Fibroblast of lung (primary cell): ENCODE results near the gene SMIM7. TPM values are rescaled to one million over a fixed set of nuclear protein-coding genes. Genes with fewer than 3 reads are reported as not detected.
"Not testable (repeated sequence)": the region's sequence is repeated elsewhere in the genome, so short reads cannot be mapped to it uniquely, and the experiment has no call there.

ENCODE experiments used
- DNase-seq, 2 donors: peaks; one replicate each; pipeline versions ENCODE4 v3.0.0 to v3.0.0-alpha.2; 2010; ENCODE audit warnings: low read depth in 2 of 2
- H2AFZ ChIP-seq: 2 replicates; pipeline ENCODE4 v1.5.1; 2012; ENCODE audit warnings: low read length, control low read depth, inconsistent platforms
- H3K27ac ChIP-seq: 2 replicates; pipeline ENCODE4 v1.5.1; 2011; ENCODE audit warnings: low read length, control low read depth; ENCODE audit not compliant: insufficient read depth
- H3K27me3 ChIP-seq: 2 replicates; pipeline ENCODE4 v1.5.1; 2011; ENCODE audit warnings: mild to moderate bottlenecking, low read length; ENCODE audit not compliant: control insufficient read depth, insufficient read depth
- H3K36me3 ChIP-seq: 2 replicates; pipeline ENCODE4 v1.5.1; 2011; ENCODE audit warnings: low read length; ENCODE audit not compliant: control insufficient read depth, insufficient read depth
- H3K4me1 ChIP-seq: 2 replicates; pipeline ENCODE4 v1.5.1; 2011; ENCODE audit warnings: low read length; ENCODE audit not compliant: control insufficient read depth, insufficient read depth; ENCODE audit errors: extremely low read depth
- H3K4me2 ChIP-seq: 2 replicates; pipeline ENCODE4 v1.5.1; 2011; ENCODE audit warnings: low read length, control low read depth; ENCODE audit not compliant: insufficient read depth; ENCODE audit errors: extremely low read depth
- H3K4me3 ChIP-seq, 4 experiments: fragments of 200-600 bp in 1 of 4; sonication (generic) in 1 of 4; replicated peaks in 1 of 4; 2 replicates each; pipeline ENCODE4 v1.5.1; 2011 to 2016; ENCODE audit warnings: low read length in 4 of 4, low read depth in 3 of 4, mild to moderate bottlenecking in 3 of 4, control low read depth in 2 of 4, inconsistent platforms in 1 of 4, mixed read lengths in 1 of 4; ENCODE audit not compliant: insufficient read depth in 1 of 4; ENCODE audit errors: control extremely low read depth in 1 of 4
- H3K79me2 ChIP-seq: 2 replicates; pipeline ENCODE4 v1.5.1; 2012; ENCODE audit warnings: mild to moderate bottlenecking, low read length, inconsistent platforms; ENCODE audit not compliant: control insufficient read depth, insufficient read depth
- H3K9ac ChIP-seq: 2 replicates; pipeline ENCODE4 v1.5.1; 2011; ENCODE audit warnings: mild to moderate bottlenecking, low read length, control low read depth; ENCODE audit not compliant: insufficient read depth
- H3K9me3 ChIP-seq: 2 replicates; pipeline ENCODE4 v1.5.1; 2012; ENCODE audit warnings: low read depth, low read length; ENCODE audit not compliant: control insufficient read depth, insufficient read depth
- H4K20me1 ChIP-seq: 2 replicates; pipeline ENCODE4 v1.5.1; 2011; ENCODE audit warnings: low read length; ENCODE audit not compliant: control insufficient read depth, insufficient read depth; ENCODE audit errors: extremely low read depth
- EZH2 ChIP-seq: IDR thresholded peaks from 2 replicates; pipeline ENCODE4 v1.5.1; 2012; ENCODE audit warnings: low read length, control low read depth, mild to moderate bottlenecking; ENCODE audit errors: missing control alignments
- polyA plus RNA-seq, 2 donors: library from polyadenylated mRNA; depleted of rRNA in 1 of 2; stranded (reverse) in 1 of 2; unstranded in 1 of 2; fragments of >200 nt; gene quantifications; 2 replicates each; pipeline ENCODE4 v1.2.1, GENCODE V29; 2011 to 2012; ENCODE audit warnings: missing spikeins in 1 of 2
- total RNA-seq: library from RNA; depleted of rRNA; stranded (reverse); fragments of >200 nt; gene quantifications from 2 replicates; pipeline ENCODE4 v1.2.1, GENCODE V29; 2014
- TF ChIP-seq, protein P1 (sequence below), 2 donors: IDR thresholded peaks in 1 of 2; conservative IDR thresholded peaks in 1 of 2; 1 replicate in 1 of 2; 2 replicates in 1 of 2; pipeline ENCODE4 v1.5.1; 2011 to 2012; ENCODE audit warnings: low read length in 2 of 2, control low read depth in 1 of 2, inconsistent platforms in 1 of 2, low read depth in 1 of 2, mild to moderate bottlenecking in 1 of 2

SMIM7 gene
- total and polyA plus RNA-seq, 2 donors (not counting 1 experiment from before 2014, with no cell fraction given), result 58.1 to 91.4 TPM

DNA sequence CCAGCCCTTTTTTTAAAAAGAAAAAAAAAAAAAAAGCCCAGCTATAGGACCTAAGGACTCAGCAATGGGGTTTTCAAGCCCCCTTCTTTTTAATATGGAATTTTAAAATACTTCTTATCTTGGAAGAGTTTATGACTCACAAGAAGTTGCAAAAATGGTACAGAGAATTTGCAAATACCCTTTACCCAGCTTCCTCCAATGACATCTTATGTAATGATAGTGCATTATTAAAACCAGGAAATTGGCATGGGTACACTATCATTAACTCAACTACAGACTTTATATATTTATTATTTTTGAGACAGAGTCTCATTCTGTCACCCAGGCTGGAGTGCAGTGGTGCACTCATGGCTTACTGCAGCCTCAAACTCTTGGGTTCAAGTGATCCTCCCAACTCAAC, 17.1 kb upstream of the SMIM7 start:
- Histone ChIP-seq H2AFZ (no peak overlapping the region), H3K4me1 (no peaks in the 10 kb centered on the region)

DNA sequence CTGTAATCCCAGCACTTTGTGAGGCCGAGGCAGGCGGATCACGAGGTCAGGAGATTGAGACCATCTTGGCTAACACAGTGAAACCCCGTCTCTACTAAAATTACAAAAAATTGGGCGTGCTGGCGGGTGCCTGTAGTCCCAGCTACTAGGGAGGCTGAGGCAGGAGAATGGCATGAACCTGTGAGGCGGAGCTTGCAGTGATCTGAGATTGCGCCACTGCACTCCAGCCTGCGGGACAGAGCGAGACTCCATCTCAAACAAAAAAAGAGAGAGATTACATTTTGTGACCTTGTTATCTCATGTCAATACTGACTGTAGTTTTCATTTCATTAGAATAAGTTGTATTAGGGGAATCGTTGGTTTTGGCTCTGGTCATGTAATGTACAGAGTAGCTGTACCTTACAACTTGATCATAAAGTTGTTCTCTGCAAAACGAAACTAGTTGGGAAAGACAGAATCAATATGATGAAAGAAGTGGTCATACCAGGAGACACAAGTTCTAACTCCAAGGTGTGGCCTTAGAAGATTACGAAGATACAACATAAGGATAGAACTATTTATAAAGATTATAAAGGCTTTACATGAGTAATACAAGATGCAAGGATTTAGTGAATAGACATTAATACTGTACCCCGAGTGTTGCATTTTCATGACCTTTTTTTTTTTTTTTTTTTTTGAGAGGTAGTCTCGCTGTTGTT, 16.3 kb upstream of the SMIM7 start:
- H3K9me3 ChIP-seq, result no peaks in the 10 kb centered on the region
- TF ChIP-seq, protein P1, sequence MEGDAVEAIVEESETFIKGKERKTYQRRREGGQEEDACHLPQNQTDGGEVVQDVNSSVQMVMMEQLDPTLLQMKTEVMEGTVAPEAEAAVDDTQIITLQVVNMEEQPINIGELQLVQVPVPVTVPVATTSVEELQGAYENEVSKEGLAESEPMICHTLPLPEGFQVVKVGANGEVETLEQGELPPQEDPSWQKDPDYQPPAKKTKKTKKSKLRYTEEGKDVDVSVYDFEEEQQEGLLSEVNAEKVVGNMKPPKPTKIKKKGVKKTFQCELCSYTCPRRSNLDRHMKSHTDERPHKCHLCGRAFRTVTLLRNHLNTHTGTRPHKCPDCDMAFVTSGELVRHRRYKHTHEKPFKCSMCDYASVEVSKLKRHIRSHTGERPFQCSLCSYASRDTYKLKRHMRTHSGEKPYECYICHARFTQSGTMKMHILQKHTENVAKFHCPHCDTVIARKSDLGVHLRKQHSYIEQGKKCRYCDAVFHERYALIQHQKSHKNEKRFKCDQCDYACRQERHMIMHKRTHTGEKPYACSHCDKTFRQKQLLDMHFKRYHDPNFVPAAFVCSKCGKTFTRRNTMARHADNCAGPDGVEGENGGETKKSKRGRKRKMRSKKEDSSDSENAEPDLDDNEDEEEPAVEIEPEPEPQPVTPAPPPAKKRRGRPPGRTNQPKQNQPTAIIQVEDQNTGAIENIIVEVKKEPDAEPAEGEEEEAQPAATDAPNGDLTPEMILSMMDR (conservative IDR thresholded peaks at IDR 0.05 in 1 of 2, IDR thresholded peaks at IDR 0.05 in 1 of 2; ENCODE audit: low read depth in 1 of 2, low read length in 2 of 2), result no peak
- no peak for DNase-seq

More for the DNA sequence above, 17.1 kb upstream of the SMIM7 start:
- H3K27ac ChIP-seq, result no peak overlapping the region
- H3K36me3 ChIP-seq, result no peaks in the 10 kb centered on the region
- no peak overlapping the region for H3K4me3 ChIP-seq
- H3K4me2 ChIP-seq, result no peak overlapping the region
- H3K27me3 ChIP-seq, result no peaks in the 10 kb centered on the region
- DNase-seq, result no peak
- no peaks in the 10 kb centered on the region for H3K79me2 ChIP-seq
- no peak for TF ChIP-seq EZH2
- TF ChIP-seq, protein P1 (conservative IDR thresholded peaks at IDR 0.05 in 1 of 2, IDR thresholded peaks at IDR 0.05 in 1 of 2; ENCODE audit: low read depth in 1 of 2, low read length in 2 of 2), result no peak
- H3K9me3 ChIP-seq, result no peaks in the 10 kb centered on the region
- no peaks in the 10 kb centered on the region for H4K20me1 ChIP-seq
- H3K9ac ChIP-seq, result no peak overlapping the region

DNA sequence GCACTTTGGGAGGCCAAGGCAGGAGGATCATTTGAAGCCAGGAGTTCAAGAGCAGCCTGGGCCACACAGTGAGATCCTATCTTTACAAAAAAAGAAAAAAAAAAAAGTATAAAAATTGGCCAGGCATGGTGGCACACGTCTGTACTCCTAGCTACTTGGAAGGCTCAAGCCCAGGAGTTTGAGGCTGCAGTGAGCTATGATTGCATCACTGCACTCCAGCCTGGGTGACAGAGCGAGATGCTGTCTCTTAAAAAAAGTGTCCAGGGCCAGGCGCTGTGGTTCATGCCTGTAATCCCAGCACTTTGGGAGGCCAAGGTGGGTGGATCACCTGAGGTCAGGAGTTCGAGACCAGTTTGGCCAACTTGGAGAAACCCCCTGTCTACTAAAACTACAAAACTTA, 13.9 kb upstream of the SMIM7 start:
- not testable (repeated sequence) for H3K79me2 ChIP-seq, H3K36me3 ChIP-seq, H3K4me3 ChIP-seq, H3K27ac ChIP-seq, H4K20me1 ChIP-seq, H3K27me3 ChIP-seq, H2AFZ ChIP-seq, H3K9ac ChIP-seq, H3K9me3 ChIP-seq, H3K4me2 ChIP-seq, H3K4me1 ChIP-seq, DNase-seq

More for the DNA sequence above, 16.3 kb upstream of the SMIM7 start:
- H3K27me3 ChIP-seq, result no peaks in the 10 kb centered on the region
- H3K36me3 ChIP-seq, result no peaks in the 10 kb centered on the region
- no peaks in the 10 kb centered on the region for H4K20me1 ChIP-seq
- H3K9ac ChIP-seq, result no peak overlapping the region
- no peaks in the 10 kb centered on the region for H3K79me2 ChIP-seq
- H3K27ac ChIP-seq, result no peak overlapping the region
- no peak overlapping the region for H2AFZ ChIP-seq
- H3K4me3 ChIP-seq, result no peak overlapping the region
- no peaks in the 10 kb centered on the region for H3K4me1 ChIP-seq
- H3K4me2 ChIP-seq, result no peak overlapping the region
